ENCODE data around the gene TOGARAM2.

The TOGARAM2 gene

GRCh38 chr2:29053670-29054400, 72.7 kb downstream of the TOGARAM2 start:
- peak; percentile 37; the same call in 2 of the 3 replicates for ATAC-seq
- TF ChIP-seq ZNF565 (CRISPR knock-in tag; conservative IDR thresholded peaks at IDR 0.05; ENCODE audit: low read depth): no peak
- TF ChIP-seq, protein P1, sequence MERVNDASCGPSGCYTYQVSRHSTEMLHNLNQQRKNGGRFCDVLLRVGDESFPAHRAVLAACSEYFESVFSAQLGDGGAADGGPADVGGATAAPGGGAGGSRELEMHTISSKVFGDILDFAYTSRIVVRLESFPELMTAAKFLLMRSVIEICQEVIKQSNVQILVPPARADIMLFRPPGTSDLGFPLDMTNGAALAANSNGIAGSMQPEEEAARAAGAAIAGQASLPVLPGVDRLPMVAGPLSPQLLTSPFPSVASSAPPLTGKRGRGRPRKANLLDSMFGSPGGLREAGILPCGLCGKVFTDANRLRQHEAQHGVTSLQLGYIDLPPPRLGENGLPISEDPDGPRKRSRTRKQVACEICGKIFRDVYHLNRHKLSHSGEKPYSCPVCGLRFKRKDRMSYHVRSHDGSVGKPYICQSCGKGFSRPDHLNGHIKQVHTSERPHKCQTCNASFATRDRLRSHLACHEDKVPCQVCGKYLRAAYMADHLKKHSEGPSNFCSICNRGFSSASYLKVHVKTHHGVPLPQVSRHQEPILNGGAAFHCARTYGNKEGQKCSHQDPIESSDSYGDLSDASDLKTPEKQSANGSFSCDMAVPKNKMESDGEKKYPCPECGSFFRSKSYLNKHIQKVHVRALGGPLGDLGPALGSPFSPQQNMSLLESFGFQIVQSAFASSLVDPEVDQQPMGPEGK (CRISPR knock-in tag; IDR thresholded peaks at IDR 0.05; ENCODE audit: borderline replicate concordance): no peak
- TF ChIP-seq ISL1 (CRISPR knock-in tag; IDR thresholded peaks at IDR 0.05): no peak
- no peak for TF ChIP-seq RARB (CRISPR knock-in tag; IDR thresholded peaks at IDR 0.05)
- no peak for TF ChIP-seq TOX (CRISPR knock-in tag; IDR thresholded peaks at IDR 0.05; ENCODE audit: borderline replicate concordance)
- TF ChIP-seq BACH2 (CRISPR knock-in tag; IDR thresholded peaks at IDR 0.05; ENCODE audit: borderline replicate concordance): no peak
- TF ChIP-seq ARNTL (CRISPR knock-in tag; IDR thresholded peaks at IDR 0.05; ENCODE audit: borderline replicate concordance, low read depth): no peak
- TF ChIP-seq SNAI2 (CRISPR knock-in tag; IDR thresholded peaks at IDR 0.05): no peak
- TF ChIP-seq, protein P2, sequence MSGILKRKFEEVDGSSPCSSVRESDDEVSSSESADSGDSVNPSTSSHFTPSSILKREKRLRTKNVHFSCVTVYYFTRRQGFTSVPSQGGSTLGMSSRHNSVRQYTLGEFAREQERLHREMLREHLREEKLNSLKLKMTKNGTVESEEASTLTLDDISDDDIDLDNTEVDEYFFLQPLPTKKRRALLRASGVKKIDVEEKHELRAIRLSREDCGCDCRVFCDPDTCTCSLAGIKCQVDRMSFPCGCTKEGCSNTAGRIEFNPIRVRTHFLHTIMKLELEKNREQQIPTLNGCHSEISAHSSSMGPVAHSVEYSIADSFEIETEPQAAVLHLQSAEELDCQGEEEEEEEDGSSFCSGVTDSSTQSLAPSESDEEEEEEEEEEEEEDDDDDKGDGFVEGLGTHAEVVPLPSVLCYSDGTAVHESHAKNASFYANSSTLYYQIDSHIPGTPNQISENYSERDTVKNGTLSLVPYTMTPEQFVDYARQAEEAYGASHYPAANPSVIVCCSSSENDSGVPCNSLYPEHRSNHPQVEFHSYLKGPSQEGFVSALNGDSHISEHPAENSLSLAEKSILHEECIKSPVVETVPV (CRISPR knock-in tag; IDR thresholded peaks at IDR 0.05): no peak
- no peak for TF ChIP-seq POU6F1 (CRISPR knock-in tag; IDR thresholded peaks at IDR 0.05; ENCODE audit: borderline replicate concordance, low read depth)
- TF ChIP-seq GLIS3 (CRISPR knock-in tag; IDR thresholded peaks at IDR 0.05): no peak
- no peak for TF ChIP-seq ZC3H10 (CRISPR knock-in tag; IDR thresholded peaks at IDR 0.05)
- TF ChIP-seq ZFP30 (CRISPR knock-in tag; IDR thresholded peaks at IDR 0.05): no peak
- no peak for TF ChIP-seq ZFP3 (CRISPR knock-in tag; IDR thresholded peaks at IDR 0.05)
- no peak for TF ChIP-seq PPARA (CRISPR knock-in tag; IDR thresholded peaks at IDR 0.05; ENCODE audit: borderline replicate concordance)

- no peak for ATAC-seq
- TF ChIP-seq OSR1 (CRISPR knock-in tag; IDR thresholded peaks at IDR 0.05) (no peak), SNAI2 (CRISPR knock-in tag; IDR thresholded peaks at IDR 0.05) (no peak), ISL1 (CRISPR knock-in tag; IDR thresholded peaks at IDR 0.05) (no peak), CSDC2 (CRISPR knock-in tag; IDR thresholded peaks at IDR 0.05) (no peak), RARB (CRISPR knock-in tag; IDR thresholded peaks at IDR 0.05) (no peak), GLIS3 (CRISPR knock-in tag; IDR thresholded peaks at IDR 0.05) (no peak), ZC3H10 (CRISPR knock-in tag; IDR thresholded peaks at IDR 0.05) (no peak), ZNF70 (CRISPR knock-in tag; IDR thresholded peaks at IDR 0.05) (no peak), PPARA (CRISPR knock-in tag; IDR thresholded peaks at IDR 0.05; ENCODE audit: borderline replicate concordance) (no peak), ARNTL (CRISPR knock-in tag; IDR thresholded peaks at IDR 0.05; ENCODE audit: borderline replicate concordance, low read depth) (no peak), ESRRG (CRISPR knock-in tag; IDR thresholded peaks at IDR 0.05) (no peak), TOX (CRISPR knock-in tag; IDR thresholded peaks at IDR 0.05; ENCODE audit: borderline replicate concordance) (no peak), TCF4 (CRISPR knock-in tag; IDR thresholded peaks at IDR 0.05; ENCODE audit: borderline replicate concordance) (no peak), ZNF565 (CRISPR knock-in tag; conservative IDR thresholded peaks at IDR 0.05; ENCODE audit: low read depth) (no peak), ZFP3 (CRISPR knock-in tag; IDR thresholded peaks at IDR 0.05) (no peak), POU6F1 (CRISPR knock-in tag; IDR thresholded peaks at IDR 0.05; ENCODE audit: borderline replicate concordance, low read depth) (no peak)
- TF ChIP-seq, protein P2 (CRISPR knock-in tag; IDR thresholded peaks at IDR 0.05): no peak
- TF ChIP-seq, protein P3, sequence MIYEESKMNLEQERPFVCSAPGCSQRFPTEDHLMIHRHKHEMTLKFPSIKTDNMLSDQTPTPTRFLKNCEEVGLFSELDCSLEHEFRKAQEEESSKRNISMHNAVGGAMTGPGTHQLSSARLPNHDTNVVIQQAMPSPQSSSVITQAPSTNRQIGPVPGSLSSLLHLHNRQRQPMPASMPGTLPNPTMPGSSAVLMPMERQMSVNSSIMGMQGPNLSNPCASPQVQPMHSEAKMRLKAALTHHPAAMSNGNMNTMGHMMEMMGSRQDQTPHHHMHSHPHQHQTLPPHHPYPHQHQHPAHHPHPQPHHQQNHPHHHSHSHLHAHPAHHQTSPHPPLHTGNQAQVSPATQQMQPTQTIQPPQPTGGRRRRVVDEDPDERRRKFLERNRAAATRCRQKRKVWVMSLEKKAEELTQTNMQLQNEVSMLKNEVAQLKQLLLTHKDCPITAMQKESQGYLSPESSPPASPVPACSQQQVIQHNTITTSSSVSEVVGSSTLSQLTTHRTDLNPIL (CRISPR knock-in tag; IDR thresholded peaks at IDR 0.05; ENCODE audit: low read depth): no peak
These were observed 73.3 kb downstream of the TOGARAM2 start for GRCh38 chr2:29054430-29054829.
